Measurements from ENCODE around the gene ARF1. TPM values are rescaled to one million over a fixed set of nuclear protein-coding genes. Genes with fewer than 3 reads are reported as not detected.
A peak's percentile ranks its signal among the peaks of the same experiment; 100 is the strongest.

Gene ARF1
- total RNA-seq, 1 donor from 2014 or later, result 332 TPM

DNA sequence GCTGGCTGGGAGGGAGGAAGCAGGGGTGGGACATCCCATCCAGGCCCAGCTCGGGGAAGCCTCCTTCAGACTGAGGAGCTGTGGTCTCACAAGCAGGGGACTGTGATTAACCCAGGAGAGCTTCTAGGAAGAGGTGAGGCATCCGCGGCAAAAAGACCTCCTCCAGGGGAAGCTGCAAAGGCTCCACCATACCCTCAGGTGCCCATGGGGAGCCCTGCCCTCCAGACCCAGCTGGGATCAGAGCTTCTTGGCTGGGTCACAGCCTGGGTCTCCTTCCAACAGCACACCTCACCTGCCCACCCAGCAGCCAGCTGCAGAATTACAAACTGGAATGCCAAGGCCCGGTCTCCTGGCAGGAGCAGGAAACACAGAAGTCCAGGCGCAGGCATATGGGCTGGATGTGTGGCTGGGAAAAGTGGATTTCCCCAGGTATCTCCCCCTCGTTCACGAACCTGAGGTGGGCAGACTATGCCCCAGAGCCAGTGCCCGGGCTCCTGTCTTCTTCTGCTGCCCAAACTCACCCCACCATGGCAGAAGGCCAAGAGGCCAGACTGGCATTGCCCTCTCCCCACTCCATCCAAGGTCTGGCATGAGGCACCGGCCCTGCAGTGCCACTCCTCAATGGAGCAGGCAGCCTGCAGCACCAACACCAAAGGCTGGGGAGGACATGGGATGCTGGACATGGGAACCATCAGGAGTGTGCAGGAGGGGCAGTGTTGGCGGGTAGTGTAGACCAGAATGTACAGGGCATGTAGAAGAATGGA, 15.4 kb upstream of the ARF1 start:
- intact Hi-C loops (cut with DNase I), result no loop called here
- DNase-seq (ENCODE audit: low spot score), result no peak

DNA sequence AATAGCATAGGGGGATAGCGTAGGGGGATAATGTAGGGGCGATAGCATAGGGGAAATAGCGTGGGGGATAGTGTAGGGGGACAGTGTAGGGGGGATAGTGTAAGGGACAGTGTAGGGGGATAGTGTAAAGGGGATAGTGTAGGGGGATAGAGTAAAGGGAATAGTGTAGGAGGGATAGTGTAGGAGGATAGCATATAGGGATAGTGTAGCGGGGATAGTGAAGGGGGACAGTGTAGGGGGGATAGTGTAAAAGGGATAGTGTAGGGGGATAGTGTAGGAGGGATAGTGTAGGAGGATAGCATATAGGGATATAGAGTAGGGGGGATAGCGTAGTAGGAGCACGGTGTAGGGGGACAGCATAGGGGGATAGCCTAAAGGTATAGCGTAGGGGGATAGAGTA, 14.1 kb upstream of the ARF1 start:
- intact Hi-C loops (cut with DNase I), result no loop called here
- no peak for DNase-seq (ENCODE audit: low spot score)

DNA sequence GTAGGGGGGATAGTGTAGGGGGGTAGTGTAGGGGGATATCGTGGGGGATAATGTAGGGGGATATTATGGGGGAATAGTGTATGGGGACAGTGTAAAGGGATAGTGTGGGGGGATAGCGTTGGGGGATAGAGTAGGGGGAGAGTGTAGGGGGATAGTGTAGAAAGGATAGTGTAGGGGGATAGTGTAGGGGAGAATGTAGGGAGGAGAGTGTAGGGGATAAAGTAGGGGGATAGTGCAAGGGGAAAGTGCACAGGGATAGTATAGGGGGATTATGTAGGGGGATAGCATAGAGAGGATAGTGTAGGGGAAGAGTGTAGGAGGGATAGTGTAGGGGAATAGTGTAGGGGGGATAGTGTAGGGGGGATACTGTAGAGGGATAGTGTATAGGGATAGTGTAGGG, 12.3 kb upstream of the ARF1 start:
- intact Hi-C loops (cut with DNase I), result loop anchor here (5.0 kb wide), 1 partner anchor 68 kb away; no protein-coding TSS in a partner anchor
- DNase-seq (ENCODE audit: low spot score), result no peak

DNA sequence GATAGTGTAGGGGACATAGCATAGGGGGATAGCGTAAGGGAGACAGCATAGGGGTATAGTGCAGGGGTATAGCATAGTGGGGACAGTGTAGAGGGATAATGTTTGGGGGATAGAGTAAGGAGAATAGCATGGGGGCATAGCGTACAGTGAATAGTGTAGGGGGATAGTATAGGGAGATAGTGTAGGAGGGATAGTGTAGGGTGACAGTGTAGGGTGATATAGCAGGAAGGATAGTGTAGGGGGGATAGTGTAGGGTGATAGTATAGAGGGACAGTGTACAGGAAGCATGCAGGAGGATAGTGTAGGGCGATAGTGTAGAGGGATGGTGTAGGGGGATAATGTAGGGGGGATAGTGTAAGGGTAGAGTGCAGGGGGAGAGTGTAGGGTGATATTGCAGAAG, 11.7 kb upstream of the ARF1 start:
- no peak for DNase-seq (ENCODE audit: low spot score)
- intact Hi-C loops (cut with DNase I), result loop anchor here (5.0 kb wide), 1 partner anchor 69 kb away; no protein-coding TSS in a partner anchor

DNA sequence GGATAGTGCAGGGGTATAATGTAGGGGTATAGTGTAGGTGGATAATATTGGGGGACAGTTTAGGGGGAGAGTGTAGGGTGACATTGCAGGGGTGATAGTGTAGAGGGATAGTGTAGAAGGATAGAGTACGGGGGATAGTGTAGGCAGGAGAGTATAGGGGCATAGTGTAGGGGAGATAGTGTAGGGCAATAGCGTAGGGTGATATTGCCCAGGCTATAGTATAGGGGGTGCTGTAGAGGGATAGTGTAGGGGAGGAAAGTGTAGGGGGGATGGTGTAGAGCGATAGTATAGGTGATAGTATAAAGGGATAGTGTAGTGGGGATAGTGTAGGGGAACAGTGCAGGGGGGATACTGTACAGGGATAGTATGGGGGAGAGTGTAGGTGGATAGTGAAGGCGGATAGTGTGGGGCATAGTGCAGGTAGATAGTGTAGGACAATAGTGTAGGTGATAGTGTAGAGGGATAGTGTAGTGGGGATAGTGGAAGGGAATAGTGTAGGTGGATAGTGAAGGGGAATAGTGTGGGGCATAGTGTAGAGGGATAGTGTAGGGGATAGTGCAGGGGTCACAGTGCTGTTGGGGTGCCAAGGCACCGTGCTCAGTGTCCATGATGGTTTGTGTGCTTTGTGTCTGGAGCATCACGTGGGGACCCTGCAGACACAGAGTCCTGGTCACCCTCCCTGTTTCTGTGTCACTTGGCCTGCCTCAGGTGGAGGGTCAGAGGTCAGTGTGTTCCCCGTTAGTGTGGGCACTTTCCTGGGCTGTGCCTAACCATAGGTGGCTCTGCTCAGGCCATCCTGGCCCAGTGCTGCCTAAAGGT, 10.5 kb upstream of the ARF1 start:
- no peak for DNase-seq (ENCODE audit: low spot score)
- intact Hi-C loops (cut with DNase I), result loop anchor here (5.0 kb wide), 1 partner anchor 70 kb away; no protein-coding TSS in a partner anchor

DNA sequence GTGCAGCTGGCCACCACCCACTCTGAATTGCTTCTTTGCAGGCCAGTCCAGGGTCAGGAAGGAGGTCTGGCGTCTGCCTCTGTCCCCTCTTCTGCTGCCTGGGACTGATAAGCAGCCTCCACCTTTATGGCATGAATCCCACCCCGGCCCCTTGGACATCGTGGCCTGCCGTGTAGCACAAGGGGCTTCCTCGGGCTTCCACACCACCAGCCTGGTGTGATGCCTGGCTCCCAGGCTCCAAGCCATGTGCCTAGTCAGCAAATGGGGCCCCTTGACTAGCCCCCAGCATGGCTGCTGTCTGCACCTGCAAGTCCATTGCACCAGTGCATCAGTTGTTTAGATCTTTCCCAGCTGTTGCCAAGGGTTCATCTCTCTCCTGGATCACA, 9.9 kb upstream of the ARF1 start:
- intact Hi-C loops (cut with DNase I), result loop anchor here (5.0 kb wide), 1 partner anchor 70 kb away; no protein-coding TSS in a partner anchor

DNA sequence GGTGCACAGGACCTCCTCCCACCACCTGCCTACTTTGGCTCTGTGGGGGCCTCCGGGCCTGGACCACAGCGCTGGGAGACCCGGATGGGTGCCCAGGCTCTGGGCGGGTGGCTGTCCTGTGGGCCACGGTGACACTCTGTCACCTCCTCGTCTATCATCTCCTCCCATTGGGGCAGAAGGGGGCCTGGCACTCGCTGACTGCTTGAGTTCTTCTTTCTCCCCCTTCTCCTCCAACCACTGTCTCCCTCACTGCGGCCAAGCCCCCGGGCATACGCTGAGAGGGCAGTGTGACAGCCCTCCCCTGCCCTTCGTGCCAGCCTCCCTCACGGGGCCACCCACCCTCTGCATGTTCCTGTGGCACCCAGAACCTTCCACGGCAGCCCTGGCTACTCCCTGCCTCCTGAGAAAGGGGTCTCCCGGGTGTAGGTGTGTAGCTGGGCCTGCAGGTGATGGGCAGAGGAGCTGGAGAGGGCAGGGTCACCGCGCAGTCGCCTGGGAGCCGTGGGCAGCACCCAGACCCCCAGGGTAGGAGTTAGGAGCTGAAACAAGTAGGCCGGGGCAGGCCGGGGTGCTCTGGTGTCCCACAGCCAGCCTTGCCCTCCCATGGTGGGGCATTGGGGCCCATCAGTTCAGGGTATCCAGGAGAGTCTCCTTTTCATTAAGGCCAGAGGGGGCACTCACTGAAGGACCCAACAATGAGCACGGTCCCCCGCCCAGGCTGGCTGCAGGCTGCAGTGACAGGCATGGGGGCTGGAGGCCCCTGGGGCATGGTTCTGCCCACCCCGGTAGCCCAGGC, 9.2 kb upstream of the ARF1 start:
- no peak for DNase-seq (ENCODE audit: low spot score)
- intact Hi-C loops (cut with DNase I), result loop anchor here (5.0 kb wide), 1 partner anchor 71 kb away; no protein-coding TSS in a partner anchor

More for the DNA sequence above, 9.9 kb upstream of the ARF1 start:
- no peak for DNase-seq (ENCODE audit: low spot score)

DNA sequence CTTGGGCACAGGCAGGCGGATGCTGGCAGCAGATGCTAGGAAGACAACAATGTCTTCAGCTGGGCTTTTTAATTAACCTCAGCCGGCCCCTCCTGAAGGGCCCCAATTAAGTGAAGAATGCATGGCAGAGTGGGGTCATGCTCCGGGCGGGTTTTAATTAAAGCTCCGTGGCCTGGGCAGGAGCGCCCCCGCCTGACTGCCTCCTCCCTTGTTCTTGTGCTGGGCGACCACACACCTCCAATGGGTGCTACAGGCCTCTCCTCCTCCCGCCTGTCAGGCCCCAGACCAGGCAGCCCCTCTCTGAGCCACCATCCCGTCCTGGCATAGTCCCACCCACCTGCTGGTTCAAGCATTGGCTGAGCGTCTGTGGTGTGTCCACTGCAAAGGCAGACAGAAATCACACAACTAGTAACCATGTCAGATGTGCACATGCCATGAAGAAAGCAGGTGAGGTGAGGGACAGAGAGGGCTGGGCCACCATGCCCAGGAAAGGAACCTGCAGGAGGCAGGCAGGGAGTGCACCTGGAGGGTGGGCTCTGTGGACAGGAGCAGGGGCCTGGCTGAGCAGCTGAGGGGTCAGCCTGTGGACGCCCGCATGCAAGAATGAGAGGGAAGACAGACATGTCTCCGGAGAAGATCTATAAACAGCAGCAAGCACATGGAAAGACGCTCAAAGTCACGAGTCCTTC, 8.5 kb upstream of the ARF1 start:
- intact Hi-C loops (cut with DNase I), result loop anchor here (5.0 kb wide), 1 partner anchor 72 kb away; no protein-coding TSS in a partner anchor
- no peak for DNase-seq (ENCODE audit: low spot score)

DNA sequence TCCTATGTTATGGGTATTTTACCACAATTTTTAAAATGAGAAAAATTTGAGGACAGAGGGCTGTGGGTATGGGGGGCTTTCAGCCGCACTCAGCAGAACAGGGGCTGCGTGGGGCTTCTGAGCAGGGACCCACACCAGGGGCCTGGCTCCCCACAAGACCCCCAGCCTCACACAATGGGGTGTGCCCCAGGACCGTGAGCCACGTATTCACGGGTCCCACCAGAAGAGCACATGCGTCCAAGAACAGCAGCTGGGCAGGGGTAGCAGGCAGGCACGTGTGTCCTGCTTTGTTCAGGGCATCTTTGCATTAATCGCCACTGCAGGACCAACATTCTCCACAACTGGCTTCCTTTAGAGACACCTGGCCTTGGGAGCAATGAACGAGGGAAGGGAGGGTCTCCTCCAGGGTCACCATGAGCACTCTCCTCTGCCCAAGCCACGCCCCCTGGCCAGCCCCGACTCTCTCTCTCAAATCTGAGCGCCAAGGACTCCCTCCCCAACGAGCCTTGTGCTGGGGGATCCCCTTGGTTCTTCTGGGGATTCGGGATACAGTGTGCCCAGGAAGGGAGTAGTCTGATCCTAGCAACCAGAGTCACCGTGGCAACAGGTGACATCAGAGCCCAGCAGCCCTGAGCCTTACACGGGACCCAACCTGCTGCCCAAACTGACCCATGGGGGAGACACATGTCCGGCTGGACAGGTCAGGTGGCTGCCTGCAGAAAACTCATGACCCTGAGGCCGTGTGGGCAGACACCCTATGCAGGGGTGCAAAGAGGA, 7.4 kb upstream of the ARF1 start:
- DNase-seq (ENCODE audit: low spot score), result peak; percentile 61
- intact Hi-C loops (cut with DNase I), result loop anchor here (5.0 kb wide), 1 partner anchor 73 kb away; no protein-coding TSS in a partner anchor

DNA sequence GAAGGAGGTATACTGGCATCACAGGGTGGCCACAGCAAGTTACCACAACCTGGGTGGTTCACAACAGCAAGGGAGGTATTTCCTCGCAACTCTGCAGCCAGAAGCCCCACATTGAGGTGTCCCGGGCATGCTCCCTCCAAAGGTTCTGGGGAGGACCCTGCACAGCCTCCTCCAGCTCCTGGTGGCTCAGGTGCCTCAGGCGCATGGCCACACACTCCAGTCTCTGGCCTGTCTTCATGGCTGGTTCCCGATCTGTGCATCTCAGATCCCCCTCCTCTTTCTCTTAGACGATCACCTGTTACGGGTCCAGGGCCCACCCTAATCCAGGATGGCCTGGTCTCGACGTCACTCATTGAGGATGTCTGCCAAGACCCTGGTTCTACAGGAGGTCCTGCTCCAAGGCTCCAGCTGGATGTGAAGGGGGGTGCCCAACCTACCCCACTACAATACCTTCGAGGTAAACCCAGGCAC, 6.7 kb upstream of the ARF1 start:
- intact Hi-C loops (cut with DNase I), result no loop called here
- peak; percentile 68 for DNase-seq (ENCODE audit: low spot score)

DNA sequence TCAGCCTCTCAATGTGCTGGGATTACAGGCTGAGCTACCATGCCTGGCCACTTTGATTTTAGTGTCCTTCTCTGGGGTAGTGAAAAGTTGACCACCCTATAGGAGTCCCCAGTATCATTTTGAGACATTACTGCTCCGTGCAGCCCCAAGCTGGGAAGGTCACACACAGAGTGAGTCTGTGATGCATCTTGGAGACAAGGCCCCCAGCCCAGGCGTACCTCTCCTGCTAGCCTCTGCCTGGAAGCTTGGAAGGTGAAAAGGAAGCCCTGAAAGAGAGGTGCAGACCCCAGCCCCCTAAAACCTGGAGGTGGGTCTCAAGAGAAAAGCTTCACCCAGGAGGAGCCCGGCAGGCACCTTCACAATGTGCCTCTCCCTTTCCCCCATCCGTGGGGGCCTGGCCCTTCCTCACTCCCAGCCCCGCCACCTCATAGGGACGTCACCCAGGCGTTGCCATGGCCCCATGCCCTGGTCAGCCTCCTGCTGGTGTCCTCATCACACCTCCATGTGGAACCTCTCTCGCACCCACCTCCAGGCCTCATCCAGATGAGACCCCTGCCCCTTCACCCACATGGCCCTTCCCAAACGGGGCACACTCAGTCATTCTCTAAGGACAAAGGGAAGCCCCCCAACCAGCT, 5.6 kb upstream of the ARF1 start:
- intact Hi-C loops (cut with DNase I), result no loop called here
- peak; percentile 63 for DNase-seq (ENCODE audit: low spot score)

DNA sequence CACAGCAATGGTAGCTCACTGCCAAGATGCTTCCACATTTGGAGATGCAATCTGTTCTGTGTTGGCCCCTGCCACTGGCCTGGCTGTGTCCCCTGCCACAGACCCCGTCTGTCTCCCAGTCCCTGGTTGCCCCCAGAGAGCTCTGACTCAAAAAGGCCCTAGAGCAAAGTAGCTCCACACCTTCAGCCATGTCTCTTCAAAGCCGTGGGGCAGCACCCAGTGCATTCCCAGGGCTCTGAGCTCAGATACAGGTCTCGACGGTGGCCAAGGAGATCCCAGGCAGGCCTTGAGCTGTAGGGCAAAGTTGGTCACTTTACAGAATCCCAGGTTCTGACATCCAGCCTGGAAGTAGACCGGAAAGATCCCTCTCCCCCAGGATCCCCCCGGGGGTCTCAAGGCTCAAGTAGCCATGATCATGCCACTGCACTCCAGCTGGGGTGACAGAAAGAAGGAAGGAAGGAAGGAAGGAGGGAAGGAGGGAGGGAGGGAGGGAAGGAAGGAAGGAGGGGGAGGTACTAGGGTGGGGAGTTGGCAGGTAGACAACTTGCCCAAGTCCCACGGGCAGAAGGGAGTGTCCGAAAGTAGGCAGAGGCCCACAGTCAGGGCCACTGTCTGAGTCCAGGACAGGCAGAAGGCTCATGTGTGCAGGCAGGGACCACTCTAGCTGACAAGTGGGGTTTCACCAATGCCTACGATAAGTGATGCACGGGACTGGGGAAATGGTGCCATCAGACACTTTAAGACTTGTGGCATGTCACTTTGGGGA, 4.8 kb upstream of the ARF1 start:
- DNase-seq (ENCODE audit: low spot score), result no peak
- intact Hi-C loops (cut with DNase I), result no loop called here

DNA sequence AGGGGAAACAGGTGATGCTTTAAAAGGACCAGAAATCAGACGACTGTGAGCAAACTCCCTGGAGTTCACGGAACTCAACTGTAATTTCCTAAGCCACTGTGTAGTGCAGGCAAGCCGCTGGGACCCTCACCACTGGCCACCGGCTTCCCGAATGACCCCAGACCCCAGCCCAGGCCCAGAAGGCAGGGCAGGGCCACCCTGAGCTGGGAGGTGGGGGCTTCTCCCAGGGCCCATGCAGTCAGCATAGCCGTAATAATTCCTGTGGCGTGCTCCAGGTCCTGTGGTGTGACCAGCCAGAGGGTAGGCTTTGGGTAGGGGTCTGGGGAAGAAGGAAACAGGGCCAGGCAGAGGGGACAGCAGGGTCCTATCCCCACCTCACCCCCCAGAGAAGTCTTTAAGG, 3.5 kb upstream of the ARF1 start:
- no peak for DNase-seq (ENCODE audit: low spot score)
- intact Hi-C loops (cut with DNase I), result no loop called here

DNA sequence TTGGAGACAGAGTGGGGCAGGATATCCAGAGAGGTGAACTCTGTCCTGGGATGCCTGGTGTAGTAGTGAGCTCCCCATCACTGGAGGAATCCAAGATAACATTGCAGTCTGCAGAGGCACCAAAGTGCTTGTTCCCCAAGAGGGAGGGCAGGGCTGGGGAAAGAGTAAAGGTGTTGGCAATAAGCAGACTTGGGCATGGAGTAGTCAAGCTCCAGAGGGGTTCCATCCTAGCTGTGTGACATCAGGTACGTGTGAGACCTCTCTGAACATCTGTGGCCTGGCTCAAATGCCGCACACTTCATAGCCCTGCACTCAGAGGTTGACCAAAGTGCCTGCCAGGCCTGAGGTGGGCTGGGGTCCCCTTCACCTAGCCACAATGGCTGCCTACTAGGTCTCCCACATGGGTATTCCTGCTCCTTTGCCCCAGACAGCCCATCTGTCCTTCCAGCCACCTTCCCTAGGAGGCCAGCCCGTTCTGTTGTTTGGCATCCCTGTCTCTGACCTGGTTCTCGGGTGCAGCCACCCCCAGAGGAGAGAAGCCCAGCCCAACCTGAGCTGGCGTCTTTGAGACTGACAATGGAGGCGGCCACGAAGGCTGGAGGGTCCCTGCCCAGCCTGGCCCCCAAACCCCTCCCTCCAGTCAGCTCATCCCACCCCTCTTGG, 2.8 kb upstream of the ARF1 start:
- DNase-seq (ENCODE audit: low spot score), result peak; percentile 53
- intact Hi-C loops (cut with DNase I), result loop anchor here (5.0 kb wide), 2 partner anchors 342 to 378 kb away; partner anchors contain the start of genes JMJD4 and SNAP47

DNA sequence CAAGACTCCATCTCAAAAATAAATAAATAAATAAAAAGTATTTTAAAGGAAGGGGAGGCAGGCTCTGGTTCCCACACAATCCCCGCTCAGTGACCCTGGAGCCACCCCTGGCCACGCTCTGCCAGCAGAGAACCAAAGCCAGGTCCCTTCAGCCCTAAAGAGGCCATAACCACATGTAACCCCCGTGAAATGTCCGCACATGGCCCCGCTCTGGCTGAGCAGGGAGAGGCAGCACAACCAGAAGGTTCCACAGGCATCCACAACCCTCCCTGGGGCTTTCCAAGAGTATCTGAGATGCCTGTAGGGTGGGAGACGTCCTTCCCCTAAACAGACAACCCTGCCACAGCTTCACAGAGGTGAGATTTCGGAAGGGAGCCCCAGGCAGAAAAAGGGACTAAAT, 1.4 kb upstream of the ARF1 start:
- intact Hi-C loops (cut with DNase I), result loop anchor here (5.0 kb wide), 2 partner anchors 344 to 376 kb away; partner anchors contain the start of genes JMJD4 and SNAP47
- no peak for DNase-seq (ENCODE audit: low spot score)

DNA sequence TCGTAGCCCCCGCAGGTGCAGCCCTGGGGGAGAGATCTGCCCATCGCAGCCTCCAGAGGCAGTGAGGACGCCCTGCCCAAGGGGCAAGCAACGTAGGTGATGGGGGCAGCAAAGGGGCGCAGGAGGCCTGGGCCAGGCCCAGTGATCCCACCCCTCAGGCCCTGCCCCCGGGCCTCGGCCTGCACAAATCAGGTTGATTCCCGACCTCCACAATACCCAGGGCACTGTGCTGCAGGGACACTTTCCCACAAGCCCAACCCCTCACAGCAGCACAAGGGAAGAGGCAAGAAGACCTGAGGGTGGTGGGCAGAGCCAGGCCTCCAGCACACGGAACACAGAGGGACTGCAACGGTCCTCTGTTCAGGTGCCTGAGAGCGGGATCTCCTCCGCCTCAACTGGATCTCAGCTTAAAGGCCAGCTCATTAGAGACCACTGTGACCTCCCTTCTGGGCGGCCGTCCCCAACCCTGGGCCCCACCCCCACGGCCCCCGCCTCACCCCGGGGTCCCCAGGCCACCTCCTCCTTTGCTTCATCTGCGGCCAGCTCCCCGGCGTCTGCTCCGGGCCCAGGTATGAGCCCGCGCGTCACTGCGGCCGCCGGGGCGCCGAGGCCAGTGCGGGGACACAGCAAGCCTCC, 812 bp upstream of the ARF1 start:
- no peak for DNase-seq (ENCODE audit: low spot score)
- intact Hi-C loops (cut with DNase I), result loop anchor here (2.0 to 5.0 kb wide), 5 partner anchors 27 to 376 kb away; partner anchors contain the start of genes GUK1, JMJD4, MRPL55 and SNAP47
